Upper lobe of right lung (tissue), 1 donor: ENCODE measurements around the gene NXNL2. TPM values are rescaled to one million over a fixed set of nuclear protein-coding genes. Genes with fewer than 3 reads are reported as not detected.

Source experiments
- ATAC-seq: fragments of 200-7000 bp; cut with Tn5 transposase; one replicate; pipeline ENCODE4 v1.9.1; 2020; ENCODE audit warnings: mild to moderate bottlenecking, moderate library complexity
- DNase-seq: peaks from one replicate; pipeline ENCODE4 v3.0.0-alpha.2; 2020
- H3K27ac ChIP-seq: fragments of 200-600 bp; one replicate; pipeline ENCODE4 v1.8.0; 2022
- H3K27me3 ChIP-seq: fragments of 200-600 bp; one replicate; pipeline ENCODE4 v1.8.0; 2022; ENCODE audit warnings: mild to moderate bottlenecking
- H3K36me3 ChIP-seq: fragments of 200-600 bp; one replicate; pipeline ENCODE4 v1.8.0; 2022
- H3K4me1 ChIP-seq: fragments of 200-600 bp; one replicate; pipeline ENCODE4 v1.8.0; 2022
- H3K4me3 ChIP-seq: fragments of 200-600 bp; one replicate; pipeline ENCODE4 v1.8.0; 2022; ENCODE audit warnings: mild to moderate bottlenecking
- H3K9me3 ChIP-seq: fragments of 200-600 bp; one replicate; pipeline ENCODE4 v1.8.0; 2022
- intact Hi-C: fragments of 100-400 bp; cut with DNase I; formaldehyde crosslinking; loops from one replicate; pipeline ENCODE4 v1.11.0; 2022
- total RNA-seq: library from RNA; stranded (reverse); fragmentation: NEBNext Ultra II Directional; extraction: Animal tissue kit (Norgen Biotek cat#: 25700); gene quantifications from one replicate; pipeline ENCODE4 v1.2.1, GENCODE V29; 2021
- TF ChIP-seq, protein P1 (sequence below): fragments of 200-600 bp; IDR thresholded peaks from one replicate; pipeline ENCODE4 v1.8.0; 2022; ENCODE audit warnings: antibody characterized with exemption
- donor health status: DM: no; HTN: yes; CAD: no; lungs with severe emphysema.

NXNL2 gene
- total RNA-seq, 1 donor from 2014 or later, result not detected

DNA sequence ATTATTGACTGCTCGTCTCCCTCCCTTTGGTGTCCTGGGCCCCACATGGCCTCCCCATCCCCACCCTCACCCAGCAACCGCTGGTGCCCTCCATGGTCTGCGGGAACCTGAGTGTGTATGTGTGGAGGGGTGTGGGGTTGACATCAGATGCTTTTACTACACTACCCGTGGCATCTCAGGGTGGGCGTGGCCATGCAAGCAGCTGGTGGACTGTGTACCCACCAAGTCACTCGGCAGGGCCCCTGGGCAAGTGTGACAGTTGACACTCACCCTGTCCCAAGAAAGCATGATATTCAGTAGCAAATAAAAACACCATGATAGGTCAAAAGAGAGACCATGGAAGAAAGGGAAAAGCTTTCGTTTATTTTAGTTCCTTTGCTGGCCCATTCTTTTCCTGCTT lies 7.4 kb upstream of the NXNL2 start:
- DNase-seq, result no peak
- Histone ChIP-seq H3K27ac (no peak overlapping the region), H3K27me3 (no peaks in the 10 kb centered on the region), H3K4me3 (no peak overlapping the region), H3K4me1 (no peaks in the 10 kb centered on the region), H3K9me3 (no peaks in the 10 kb centered on the region), H3K36me3 (no peaks in the 10 kb centered on the region)
- intact Hi-C loops, result no loop called here
- TF ChIP-seq, protein P1, sequence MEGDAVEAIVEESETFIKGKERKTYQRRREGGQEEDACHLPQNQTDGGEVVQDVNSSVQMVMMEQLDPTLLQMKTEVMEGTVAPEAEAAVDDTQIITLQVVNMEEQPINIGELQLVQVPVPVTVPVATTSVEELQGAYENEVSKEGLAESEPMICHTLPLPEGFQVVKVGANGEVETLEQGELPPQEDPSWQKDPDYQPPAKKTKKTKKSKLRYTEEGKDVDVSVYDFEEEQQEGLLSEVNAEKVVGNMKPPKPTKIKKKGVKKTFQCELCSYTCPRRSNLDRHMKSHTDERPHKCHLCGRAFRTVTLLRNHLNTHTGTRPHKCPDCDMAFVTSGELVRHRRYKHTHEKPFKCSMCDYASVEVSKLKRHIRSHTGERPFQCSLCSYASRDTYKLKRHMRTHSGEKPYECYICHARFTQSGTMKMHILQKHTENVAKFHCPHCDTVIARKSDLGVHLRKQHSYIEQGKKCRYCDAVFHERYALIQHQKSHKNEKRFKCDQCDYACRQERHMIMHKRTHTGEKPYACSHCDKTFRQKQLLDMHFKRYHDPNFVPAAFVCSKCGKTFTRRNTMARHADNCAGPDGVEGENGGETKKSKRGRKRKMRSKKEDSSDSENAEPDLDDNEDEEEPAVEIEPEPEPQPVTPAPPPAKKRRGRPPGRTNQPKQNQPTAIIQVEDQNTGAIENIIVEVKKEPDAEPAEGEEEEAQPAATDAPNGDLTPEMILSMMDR, result no peak
- no peak for ATAC-seq

GRCh38 chr9:88528080-88528790 lies 6.7 kb upstream of the NXNL2 start:
- TF ChIP-seq, protein P1, result no peak
- Histone ChIP-seq H3K4me3 (no peak overlapping the region), H3K36me3 (no peaks in the 10 kb centered on the region), H3K9me3 (no peaks in the 10 kb centered on the region), H3K4me1 (no peaks in the 10 kb centered on the region), H3K27me3 (no peaks in the 10 kb centered on the region), H3K27ac (no peak overlapping the region)
- intact Hi-C loops, result no loop called here
- no peak for DNase-seq
- no peak for ATAC-seq

DNA sequence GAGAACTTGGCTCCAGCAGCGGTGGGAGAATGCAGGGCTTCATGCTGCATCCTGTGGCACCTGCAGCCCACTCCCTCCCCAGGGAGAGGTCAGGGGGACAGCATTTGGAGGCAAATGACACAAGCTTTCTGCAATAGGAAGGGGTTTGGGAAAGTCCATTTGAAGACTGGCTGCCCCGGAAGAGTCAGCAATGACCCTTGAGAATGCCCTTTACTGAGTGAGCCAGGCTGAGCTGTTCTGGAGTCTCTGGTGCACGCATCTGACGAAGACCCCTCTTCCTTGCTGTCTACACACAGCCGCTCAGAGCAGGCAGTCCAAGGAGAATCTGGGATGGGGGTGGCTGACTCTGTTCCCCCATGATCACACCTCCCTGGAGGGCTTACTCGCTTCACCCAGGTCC lies 5.5 kb upstream of the NXNL2 start:
- Histone ChIP-seq H3K9me3 (no peaks in the 10 kb centered on the region), H3K4me1 (no peaks in the 10 kb centered on the region), H3K4me3 (no peak overlapping the region), H3K27me3 (no peaks in the 10 kb centered on the region), H3K27ac (no peak overlapping the region), H3K36me3 (no peaks in the 10 kb centered on the region)
- no peak for ATAC-seq
- TF ChIP-seq, protein P1, result no peak
- intact Hi-C loops, result no loop called here
- no peak for DNase-seq

DNA sequence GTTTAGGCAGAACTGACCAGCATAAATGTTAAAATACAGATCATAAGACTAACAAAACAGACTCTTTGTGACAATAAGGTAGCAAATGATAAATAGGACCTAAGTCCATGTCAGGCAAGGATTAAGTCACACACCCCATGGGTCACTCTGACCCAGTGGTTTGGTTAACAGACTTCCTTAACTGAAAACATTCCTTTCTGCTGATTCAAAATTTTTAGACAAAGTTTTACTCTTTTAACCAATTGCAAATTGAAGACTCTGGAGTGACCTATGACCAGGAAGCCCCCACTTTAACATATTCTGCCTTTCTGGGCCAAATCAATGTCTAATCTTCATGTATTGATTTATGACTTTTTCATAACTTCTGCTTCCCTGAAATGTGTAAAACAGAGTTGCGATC lies 4.9 kb upstream of the NXNL2 start:
- H3K36me3 ChIP-seq, result no peaks in the 10 kb centered on the region
- H3K4me1 ChIP-seq, result peaks cover under 1% of the 10 kb centered on the region
- no peaks in the 10 kb centered on the region for H3K9me3 ChIP-seq
- H3K27me3 ChIP-seq, result no peaks in the 10 kb centered on the region
- intact Hi-C loops, result no loop called here
- H3K27ac ChIP-seq, result no peak overlapping the region
- H3K4me3 ChIP-seq, result no peak overlapping the region
- DNase-seq, result no peak
- TF ChIP-seq, protein P1, result no peak
- ATAC-seq, result no peak

DNA sequence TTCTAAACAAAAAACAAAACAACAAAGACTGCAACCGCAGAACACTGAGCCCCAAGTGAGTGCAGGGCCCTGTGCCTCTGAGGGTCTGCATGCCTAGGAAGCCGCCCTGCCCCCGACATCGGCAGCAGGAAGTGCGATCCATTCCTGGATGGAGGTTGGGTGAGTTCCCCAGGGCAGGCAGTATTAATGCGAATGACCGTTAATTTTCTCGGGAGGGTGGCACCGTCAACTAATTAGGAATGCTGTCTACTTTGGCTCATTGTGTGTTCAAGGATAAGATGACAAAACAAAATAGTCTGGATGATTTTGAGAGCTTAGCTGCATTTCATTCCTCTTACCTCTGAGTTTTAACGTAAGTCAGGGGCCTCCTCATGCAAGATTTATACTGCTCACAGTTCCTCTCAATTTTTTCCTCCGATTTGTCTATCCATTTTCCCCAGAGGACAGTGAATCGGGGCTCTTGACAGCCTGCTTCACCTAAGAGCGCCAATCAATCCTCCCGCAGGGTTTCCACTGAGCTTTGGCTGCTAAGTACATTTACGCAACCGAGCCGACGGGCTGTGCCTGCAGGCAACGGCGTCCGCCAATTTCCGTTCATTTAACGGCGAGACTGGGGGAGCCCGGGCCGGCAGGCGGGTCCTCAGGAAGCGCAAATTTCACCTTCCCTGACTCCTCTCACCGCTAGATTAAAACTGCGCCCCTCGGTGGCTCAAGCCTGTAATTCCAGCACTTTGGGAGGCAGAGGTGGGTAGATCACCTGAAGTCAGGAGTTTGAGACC lies 2.9 kb upstream of the NXNL2 start:
- H3K4me1 ChIP-seq, result peaks cover 14% of the 10 kb centered on the region
- ATAC-seq, result no peak

More for the DNA sequence above, 2.9 kb upstream of the NXNL2 start:
- Histone ChIP-seq H3K27me3 (peaks cover 7% of the 10 kb centered on the region), H3K27ac (no peak overlapping the region), H3K4me3 (no peak overlapping the region), H3K9me3 (no peaks in the 10 kb centered on the region), H3K36me3 (no peaks in the 10 kb centered on the region)
- DNase-seq, result no peak
- TF ChIP-seq, protein P1, result no peak
- intact Hi-C loops, result no loop called here
